HepG2 (cell line): ENCODE measurements around the gene HSP90AA1. TPM values are rescaled to one million over a fixed set of nuclear protein-coding genes. Genes with fewer than 3 reads are reported as not detected.

Experiments
- ATAC-seq: fragments of 200-7000 bp; cut with Tn5 transposase; 3 replicates; pipeline ENCODE4 v1.9.1; 2020; ENCODE audit warnings: mild to moderate bottlenecking, moderate library complexity
- BruUV-seq: library from RNA; stranded (reverse); fragments of 400-500 nt; replicated peaks from 2 replicates; lab custom pipeline; 2021; lab: Mats Ljungman, UMichigan
- CTCF ChIA-PET: fragments of 300-600 bp; formaldehyde crosslinking; extraction: SDS; loops from one replicate; lab custom pipeline; 2021; ENCODE audit warnings: low total read pairs, inconsistent platforms, low intra/inter-chr PET ratio; lab: Yijun Ruan, JAX
- POLR2A ChIA-PET: fragments of 350-600 bp; sonication (Branson Sonifier 250); formaldehyde crosslinking; loops from one replicate; lab custom pipeline; 2020; ENCODE audit warnings: antibody characterized with exemption, inconsistent platforms; lab: Yijun Ruan, JAX
- DNase-seq: peaks from one replicate; pipeline ENCODE4 v3.0.0-alpha.2; 2015; ENCODE audit warnings: low spot score
- FAIRE-seq: peaks from 3 replicates; lab custom pipeline; 2011; peaks lifted over from hg19 to GRCh38; lab: Jason Lieb, UNC
- H2AFZ ChIP-seq: one replicate; pipeline ENCODE4 v1.6.1; 2011; ENCODE audit warnings: low read length, inconsistent platforms
- H3K27ac ChIP-seq: fragments of 300-600 bp; 3 replicates; pipeline ENCODE4 v1.8.0; 2011; ENCODE audit warnings: mixed run types, mild to moderate bottlenecking, mixed read lengths, low read length, inconsistent platforms; ENCODE audit not compliant: insufficient read depth; ENCODE audit errors: extremely low read length
- H3K27me3 ChIP-seq, 2 experiments: fragments of 200-600 bp in 1 of 2; 2 replicates in 1 of 2; 3 replicates in 1 of 2; pipeline versions ENCODE4 v1.6.0 to v1.8.0; 2011; ENCODE audit warnings: low read length in 2 of 2, mild to moderate bottlenecking in 2 of 2, moderate library complexity in 2 of 2, inconsistent platforms in 1 of 2; ENCODE audit not compliant: insufficient read depth in 2 of 2, control insufficient read depth in 1 of 2
- H3K36me3 ChIP-seq, 2 experiments: fragments of 200-600 bp in 1 of 2; replicated peaks in 1 of 2; 2 replicates in 1 of 2; 3 replicates in 1 of 2; pipeline versions ENCODE4 v1.5.1 to v1.8.0; 2011; ENCODE audit warnings: low read length in 2 of 2, inconsistent platforms in 1 of 2; ENCODE audit not compliant: insufficient read depth in 2 of 2, control insufficient read depth in 1 of 2
- H3K4me1 ChIP-seq: 2 replicates; pipeline ENCODE4 v1.5.1; 2012; ENCODE audit warnings: low read length, inconsistent platforms; ENCODE audit not compliant: insufficient read depth
- H3K4me2 ChIP-seq: 2 replicates; pipeline ENCODE4 v1.6.0; 2011; ENCODE audit warnings: low read depth, low read length, inconsistent platforms
- H3K4me3 ChIP-seq, 3 experiments: fragments of 200-600 bp in 1 of 3; sonication (generic), shearing (Covaris generic) in 1 of 3; replicated peaks in 1 of 3; 2 replicates each; pipeline ENCODE4 v1.5.1; 2011 to 2016; ENCODE audit warnings: low read length in 3 of 3, inconsistent platforms in 2 of 3, low read depth in 2 of 3, mild to moderate bottlenecking in 2 of 3, control low read depth in 1 of 3, mixed read lengths in 1 of 3; ENCODE audit not compliant: insufficient read depth in 1 of 3
- H3K79me2 ChIP-seq: one replicate; pipeline ENCODE4 v1.6.1; 2011; ENCODE audit warnings: low read length, inconsistent platforms; ENCODE audit not compliant: insufficient read depth
- H3K9ac ChIP-seq: 2 replicates; pipeline ENCODE4 v1.6.0; 2011; ENCODE audit warnings: mild to moderate bottlenecking, low read depth, low read length, inconsistent platforms; ENCODE audit not compliant: insufficient read depth
- H3K9me3 ChIP-seq: 2 replicates; pipeline ENCODE4 v1.5.1; 2012; ENCODE audit warnings: mild to moderate bottlenecking, low read length
- H4K20me1 ChIP-seq: 2 replicates; pipeline ENCODE4 v1.6.0; 2011; ENCODE audit warnings: inconsistent platforms, mild to moderate bottlenecking, low read length, moderate library complexity; ENCODE audit not compliant: insufficient read depth
- CREB3 ChIP-seq: sonication (generic); formaldehyde crosslinking; IDR thresholded peaks from 2 replicates; pipeline ENCODE4 v1.5.0; 2020; ENCODE audit warnings: missing genetic modification reagents
- PRDM15 ChIP-seq: sonication (generic); formaldehyde crosslinking; IDR thresholded peaks from 2 replicates; pipeline ENCODE4 v1.4.0; 2020; ENCODE audit warnings: missing genetic modification reagents
- WGBS: methylation state at CpG from one replicate; pipeline ENCODE4 v1.1.6; 2017; ENCODE audit warnings: low lambda C conversion rate; 5-methylcytosine and 5-hydroxymethylcytosine counted together
- in situ Hi-C: cut with HindIII; loops from 2 replicates; pipeline ENCODE4 v1.10.0; 2017; ENCODE audit warnings: low pct_unique_long_range_greater_than_20kb; ENCODE audit not compliant: extremely low pct_ligation_motif_present
- intact Hi-C: fragments of 100-400 bp; cut with micrococcal nuclease; formaldehyde crosslinking; loops from one replicate; pipeline ENCODE4 v1.10.0; 2022; ENCODE audit not compliant: unreplicated experiment
- polyA plus RNA-seq, 8 experiments: library from polyadenylated mRNA; depleted of rRNA in 3 of 8; stranded (reverse) in 7 of 8; unstranded in 1 of 8; fragments of >200 nt; fragmentation: Illumina TruSeq in 4 of 8; extraction: Trizol in 4 of 8; gene quantifications; 2 replicates each; pipeline versions ENCODE4 v1.2.1 to v1.2.3, GENCODE V29; 2011 to 2016; ENCODE audit warnings: low read depth in 4 of 8, missing spikeins in 1 of 8, mixed read lengths in 1 of 8; ENCODE audit not compliant: insufficient read depth in 1 of 8
- total RNA-seq, 5 experiments: library from RNA; depleted of rRNA; stranded (reverse); fragments of >200 nt; fragmentation: Illumina TruSeq; extraction: Trizol; gene quantifications; 2 replicates each; pipeline ENCODE4 v1.2.3, GENCODE V29; 2016; ENCODE audit warnings: low read depth in 1 of 5

The HSP90AA1 gene
- total and polyA plus RNA-seq, 2 of the 13 experiments (the other 11 are each of a cell fraction or from before 2014, with no cell fraction given): 262 to 636 TPM

GRCh38 chr14:102090713-102091112 is 3.9 kb upstream of the HSP90AA1 start:
- WGBS: 55% methylated on average over 3 of the region's 3 CpGs
- POLR2A ChIA-PET: interaction anchor here (1.7 kb wide), 1 partner anchor 16 kb away, joined by 3 read pairs; no protein-coding TSS in a partner anchor
- DNase-seq: no peak
- H3K9ac ChIP-seq: no peak overlapping the region
- H3K79me2 ChIP-seq: peaks cover 12% of the 10 kb centered on the region
- no peak overlapping the region for H2AFZ ChIP-seq
- no peak for FAIRE-seq
- no peak overlapping the region for H3K4me2 ChIP-seq
- intact Hi-C loops (no loop called here), in situ Hi-C loops (loop anchor here (25.0 kb wide), 1 partner anchor 378 kb away; no protein-coding TSS in a partner anchor)
- no TSS peak for BruUV-seq
- CTCF ChIA-PET: no interaction called here
- TF ChIP-seq PRDM15 (CRISPR knock-in tag) (peak; percentile 81), CREB3 (no peak)
- no peaks in the 10 kb centered on the region for H3K9me3 ChIP-seq
- no peak overlapping the region for H3K27ac ChIP-seq
- ATAC-seq: no peak
- peaks cover 2 to 23% of the 10 kb centered on the region in 2 experiments; a peak in 2 of 5 replicates for H3K27me3 ChIP-seq
- no peak overlapping the region for H3K4me3 ChIP-seq
- H3K4me1 ChIP-seq: peaks cover 24% of the 10 kb centered on the region
- peaks cover 0 to under 1% of the 10 kb centered on the region in 2 experiments; a peak in 1 of 5 replicates for H3K36me3 ChIP-seq
- H4K20me1 ChIP-seq: peaks cover 6% of the 10 kb centered on the region
